GM12864 (cell line): ENCODE measurements around the gene MEX3D.

ENCODE experiments used
- DNase-seq: peaks from one replicate; pipeline ENCODE4 v3.0.0-alpha.2; 2011; ENCODE audit warnings: low read depth
- H3K4me3 ChIP-seq: 2 replicates; pipeline ENCODE4 v1.5.1; 2011; ENCODE audit warnings: mild to moderate bottlenecking, low read depth, low read length, control low read depth
- TF ChIP-seq, protein P1 (sequence below): IDR thresholded peaks from 2 replicates; pipeline ENCODE4 v1.5.1; 2011; ENCODE audit warnings: low read depth, mild to moderate bottlenecking, moderate library complexity, low read length, control low read depth, inconsistent platforms; ENCODE audit errors: missing control alignments

Gene MEX3D

DNA sequence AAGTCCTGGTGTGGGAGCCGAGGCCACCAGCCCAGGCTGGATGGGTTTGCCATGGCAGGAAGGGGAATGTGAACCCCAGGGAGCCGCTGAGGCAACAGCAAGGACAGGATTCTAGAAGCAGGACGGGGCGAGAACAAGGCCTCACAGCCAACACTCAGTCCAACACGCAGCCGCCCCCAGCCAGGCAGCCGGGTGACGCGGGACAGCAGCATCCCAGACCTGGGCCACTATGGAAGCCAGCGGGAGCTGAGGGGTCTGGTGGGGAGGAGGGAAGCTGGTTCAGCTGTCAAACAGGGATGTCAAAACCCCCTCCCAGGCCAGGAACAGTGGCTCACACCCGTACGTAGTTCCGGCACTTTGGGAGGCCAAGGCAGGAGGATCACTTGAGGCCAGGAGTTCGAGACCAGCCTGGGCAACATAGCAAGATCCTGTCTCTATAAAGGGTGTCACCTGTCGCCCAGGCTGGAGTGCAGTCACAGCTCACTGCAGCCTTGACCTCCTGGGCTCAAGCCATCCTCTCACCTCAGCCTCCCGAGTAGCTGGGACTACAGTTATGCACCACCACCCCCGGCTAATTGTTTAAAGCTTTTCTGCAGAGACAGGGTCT is 6.8 kb downstream of the MEX3D start:
- H3K4me3 ChIP-seq, result no peak overlapping the region
- TF ChIP-seq, protein P1, sequence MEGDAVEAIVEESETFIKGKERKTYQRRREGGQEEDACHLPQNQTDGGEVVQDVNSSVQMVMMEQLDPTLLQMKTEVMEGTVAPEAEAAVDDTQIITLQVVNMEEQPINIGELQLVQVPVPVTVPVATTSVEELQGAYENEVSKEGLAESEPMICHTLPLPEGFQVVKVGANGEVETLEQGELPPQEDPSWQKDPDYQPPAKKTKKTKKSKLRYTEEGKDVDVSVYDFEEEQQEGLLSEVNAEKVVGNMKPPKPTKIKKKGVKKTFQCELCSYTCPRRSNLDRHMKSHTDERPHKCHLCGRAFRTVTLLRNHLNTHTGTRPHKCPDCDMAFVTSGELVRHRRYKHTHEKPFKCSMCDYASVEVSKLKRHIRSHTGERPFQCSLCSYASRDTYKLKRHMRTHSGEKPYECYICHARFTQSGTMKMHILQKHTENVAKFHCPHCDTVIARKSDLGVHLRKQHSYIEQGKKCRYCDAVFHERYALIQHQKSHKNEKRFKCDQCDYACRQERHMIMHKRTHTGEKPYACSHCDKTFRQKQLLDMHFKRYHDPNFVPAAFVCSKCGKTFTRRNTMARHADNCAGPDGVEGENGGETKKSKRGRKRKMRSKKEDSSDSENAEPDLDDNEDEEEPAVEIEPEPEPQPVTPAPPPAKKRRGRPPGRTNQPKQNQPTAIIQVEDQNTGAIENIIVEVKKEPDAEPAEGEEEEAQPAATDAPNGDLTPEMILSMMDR, result no peak
- no peak for DNase-seq

DNA sequence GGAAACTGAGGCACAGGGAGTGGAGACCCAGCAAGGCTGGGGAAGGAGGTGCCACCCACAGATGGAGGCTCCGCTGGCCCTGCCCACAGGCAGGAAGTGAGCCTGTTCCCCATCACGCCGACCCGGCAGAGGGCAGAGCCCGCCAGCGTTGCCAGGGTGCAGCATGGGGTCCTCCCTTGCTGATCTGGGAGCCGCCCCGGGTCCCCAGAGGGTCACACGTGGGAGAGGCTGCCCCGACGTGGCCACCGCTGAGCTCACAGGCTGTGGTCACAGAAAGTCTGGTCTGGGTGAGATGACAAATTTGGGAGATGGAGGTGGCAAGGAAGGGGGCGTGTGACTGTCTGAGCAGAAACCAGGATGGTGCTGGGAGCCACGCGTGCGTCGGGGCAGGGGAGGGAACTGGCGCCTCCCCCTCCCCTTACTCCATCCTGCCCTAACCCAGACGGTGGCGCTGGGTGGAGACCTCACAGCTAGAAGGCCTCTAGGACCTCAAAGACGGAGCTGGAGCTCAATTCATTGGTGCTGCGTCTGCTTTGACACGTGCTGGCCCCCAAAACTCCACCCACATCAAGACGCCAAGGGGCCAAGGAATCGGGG is 7.7 kb downstream of the MEX3D start:
- DNase-seq, result no peak
- TF ChIP-seq, protein P1, result no peak
- no peak overlapping the region for H3K4me3 ChIP-seq

DNA sequence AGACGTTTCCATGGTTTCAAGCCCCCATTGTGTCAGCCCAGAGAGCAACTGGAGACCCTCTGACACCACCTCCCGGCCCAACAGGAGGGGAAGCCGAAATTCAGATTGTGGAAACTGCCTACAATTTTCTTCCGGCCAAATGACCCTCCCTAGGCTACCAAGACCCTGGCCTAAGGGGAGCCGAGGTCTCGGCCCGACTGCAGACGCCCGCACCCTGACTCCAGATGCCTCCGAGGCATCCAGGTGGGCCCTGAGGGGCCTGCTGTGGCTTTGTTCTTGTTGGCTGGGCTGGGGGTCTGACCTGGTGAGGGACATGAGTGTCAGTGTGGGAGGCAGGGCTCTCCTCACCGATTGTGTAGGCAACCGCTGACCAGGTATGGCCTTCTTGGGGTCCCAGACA is 9.6 kb downstream of the MEX3D start:
- H3K4me3 ChIP-seq, result no peak overlapping the region
- TF ChIP-seq, protein P1, result no peak
- DNase-seq, result no peak

DNA sequence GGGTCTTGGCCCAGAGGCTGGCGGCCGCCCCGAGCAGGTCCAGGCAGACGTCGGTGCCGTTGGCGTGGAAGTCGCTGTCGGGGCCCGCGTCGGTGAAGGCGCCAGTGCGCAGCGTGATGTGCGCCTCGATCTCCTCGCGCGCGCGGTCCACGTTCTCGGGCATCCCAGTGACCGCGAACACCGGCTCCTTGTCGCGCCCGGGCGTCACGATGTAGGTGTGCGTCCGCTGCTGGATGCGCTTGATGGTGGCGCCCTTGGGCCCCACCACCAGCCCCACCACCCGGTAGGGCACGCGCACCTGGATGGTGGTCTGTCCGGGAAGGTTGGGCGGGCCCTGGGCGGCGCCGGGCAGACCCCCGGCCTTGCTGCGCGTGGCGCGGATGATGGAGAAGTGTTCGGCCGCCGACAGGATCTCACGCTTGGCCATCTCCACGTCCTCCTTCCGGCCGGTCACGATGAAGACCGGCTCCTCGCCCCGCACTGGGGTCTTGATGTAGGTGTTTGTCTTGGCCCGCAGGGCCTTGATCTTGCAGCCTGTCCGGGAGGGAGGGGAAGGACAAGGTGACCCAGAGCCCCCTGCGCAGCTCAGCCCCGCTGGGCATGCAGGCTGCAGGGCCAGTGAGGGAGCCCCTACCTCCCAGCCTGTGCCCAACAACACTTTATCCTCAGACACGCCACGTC is 11.6 kb downstream of the MEX3D start:
- no peak overlapping the region for H3K4me3 ChIP-seq
- TF ChIP-seq, protein P1, result no peak
- no peak for DNase-seq

DNA sequence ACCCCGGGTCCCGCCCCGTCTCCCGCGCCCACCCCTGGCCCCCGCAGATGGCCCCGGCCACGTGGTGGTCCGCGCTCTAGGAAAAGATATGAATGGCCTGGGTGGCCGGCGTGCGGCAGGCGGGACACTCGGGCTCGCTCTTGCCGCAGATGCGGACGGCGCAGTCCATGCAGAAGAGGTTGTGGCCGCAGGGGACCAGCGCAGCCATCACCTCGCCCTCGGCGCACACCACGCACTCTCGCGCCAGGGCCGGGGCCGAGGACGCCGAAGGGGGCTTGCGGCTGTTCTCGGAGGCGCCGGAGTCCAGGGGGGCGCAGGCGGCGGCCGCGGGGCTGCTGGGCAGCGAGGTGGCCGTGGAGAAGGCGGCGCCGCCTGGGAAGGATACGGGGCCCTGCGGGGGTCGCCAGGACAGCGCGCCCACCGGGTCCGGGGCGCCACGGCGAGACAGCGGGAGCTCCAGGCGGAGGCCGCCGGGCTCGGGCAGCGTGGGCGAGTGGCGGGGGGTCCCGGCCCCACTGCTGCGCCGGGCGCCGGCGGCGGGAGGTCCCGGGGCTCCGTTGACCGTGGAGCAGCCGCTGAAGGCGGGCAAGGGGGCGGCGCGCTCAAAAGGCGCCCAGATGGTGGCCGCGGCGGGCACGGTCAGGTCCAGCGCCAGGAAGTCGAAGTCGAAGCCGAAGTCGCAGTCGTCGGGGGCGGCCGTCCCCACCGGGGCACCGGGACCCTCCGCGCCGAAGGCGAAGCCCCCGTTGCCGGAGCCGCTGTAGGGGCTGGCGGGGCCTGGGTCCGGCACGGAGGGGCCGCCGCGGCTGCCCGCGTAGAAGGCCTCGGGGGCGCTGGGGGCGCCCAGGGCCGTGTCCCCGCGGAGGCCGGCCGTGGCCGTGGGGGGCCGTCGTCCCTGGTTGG is 12.4 kb downstream of the MEX3D start:
- no peak for DNase-seq
- H3K4me3 ChIP-seq, result no peak overlapping the region
- TF ChIP-seq, protein P1, result no peak

DNA sequence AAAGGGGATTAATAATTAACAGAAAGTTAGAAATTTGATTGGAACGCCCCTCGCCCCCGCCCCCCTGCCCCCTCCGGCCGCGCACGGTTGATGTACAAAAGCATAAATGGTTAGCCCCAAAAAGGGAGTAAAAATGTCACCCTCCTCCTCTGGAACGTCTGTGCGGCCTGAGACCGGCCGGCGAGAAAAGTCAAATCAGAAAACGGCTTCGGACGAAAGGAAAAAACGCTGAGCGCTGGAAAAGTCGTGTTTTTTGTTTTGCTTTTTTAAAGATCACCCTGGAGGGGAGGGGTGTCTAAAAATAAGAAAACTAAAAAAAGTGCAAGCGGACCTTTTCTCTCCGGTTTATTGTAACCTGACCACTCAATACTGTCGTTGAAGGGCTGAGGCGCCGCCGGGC is 13.2 kb downstream of the MEX3D start:
- DNase-seq, result no peak
- no peak overlapping the region for H3K4me3 ChIP-seq
- TF ChIP-seq, protein P1, result no peak
